HEK293 (cell line): ENCODE data around the gene LRRC8E.
A peak's percentile ranks its signal among the peaks of the same experiment; 100 is the strongest.

Experiments
- CTCF ChIA-PET: fragments of 350-600 bp; formaldehyde crosslinking; extraction: SDS; loops from one replicate; lab custom pipeline; 2021; ENCODE audit warnings: antibody characterized with exemption; lab: Yijun Ruan, JAX
- POLR2A ChIA-PET: fragments of 300-600 bp; formaldehyde crosslinking; extraction: SDS; loops from one replicate; lab custom pipeline; 2020; ENCODE audit warnings: antibody characterized with exemption, inconsistent platforms; lab: Yijun Ruan, JAX
- H3K27ac ChIP-seq: fragments of 200-500 bp; sonication (Bioruptor generic); 2 replicates; pipeline ENCODE4 v1.5.1; 2014; ENCODE audit warnings: low read depth, low read length, control low read depth, inconsistent platforms; ENCODE audit errors: extremely low read depth
- H3K36me3 ChIP-seq, 2 experiments: fragments of 200-500 bp in 1 of 2; sonication (Bioruptor generic) in 1 of 2; 1 replicate in 1 of 2; 2 replicates in 1 of 2; pipeline ENCODE4 v1.5.1; 2014 to 2017; ENCODE audit warnings: inconsistent platforms in 2 of 2, low read length in 2 of 2; ENCODE audit not compliant: control insufficient read depth in 2 of 2, insufficient read depth in 1 of 2
- H3K4me1 ChIP-seq: fragments of 200-500 bp; sonication (Bioruptor generic); 2 replicates; pipeline ENCODE4 v1.5.1; 2014; ENCODE audit warnings: mild to moderate bottlenecking, low read length, inconsistent platforms; ENCODE audit not compliant: control insufficient read depth, insufficient read depth
- H3K4me3 ChIP-seq: 2 replicates; pipeline ENCODE4 v1.5.1; 2011; ENCODE audit warnings: low read depth, mild to moderate bottlenecking, control low read depth, low read length, moderate library complexity
- H3K9me3 ChIP-seq: fragments of 200-500 bp; sonication (Bioruptor generic); 2 replicates; pipeline ENCODE4 v1.5.1; 2014; ENCODE audit warnings: low read depth, low read length, inconsistent platforms; ENCODE audit not compliant: control insufficient read depth, insufficient read depth
- AEBP2 ChIP-seq: fragments of 450-650 bp; formaldehyde crosslinking; IDR thresholded peaks from 2 replicates; pipeline ENCODE4 v1.5.1; 2016; ENCODE audit warnings: missing biosample characterization, missing genetic modification characterization, borderline replicate concordance
- EGR2 ChIP-seq: fragments of 450-650 bp; formaldehyde crosslinking; IDR thresholded peaks from 2 replicates; pipeline ENCODE4 v1.5.1; 2016; ENCODE audit warnings: low read depth, missing biosample characterization, missing genetic modification characterization
- KLF1 ChIP-seq: fragments of 450-650 bp; formaldehyde crosslinking; IDR thresholded peaks from 2 replicates; pipeline ENCODE4 v1.5.1; 2016; ENCODE audit warnings: missing biosample characterization, missing genetic modification characterization
- KLF8 ChIP-seq: fragments of 450-650 bp; formaldehyde crosslinking; IDR thresholded peaks from 2 replicates; pipeline ENCODE4 v1.5.1; 2016; ENCODE audit warnings: missing biosample characterization, missing genetic modification characterization
- PATZ1 ChIP-seq: fragments of 450-650 bp; formaldehyde crosslinking; IDR thresholded peaks from 2 replicates; pipeline ENCODE4 v1.5.1; 2016; ENCODE audit warnings: missing biosample characterization, missing genetic modification characterization
- PBX3 ChIP-seq: sonication (generic); formaldehyde crosslinking; IDR thresholded peaks from 2 replicates; pipeline ENCODE4 v1.8.1; 2022; ENCODE audit warnings: mild to moderate bottlenecking, moderate library complexity, missing genetic modification reagents
- ZBTB10 ChIP-seq: fragments of 450-650 bp; formaldehyde crosslinking; IDR thresholded peaks from 2 replicates; pipeline ENCODE4 v1.5.1; 2016; ENCODE audit warnings: missing biosample characterization, missing genetic modification characterization
- ZBTB26 ChIP-seq: fragments of 450-650 bp; formaldehyde crosslinking; optimal IDR thresholded peaks from 2 replicates; pipeline ENCODE3; 2016; ENCODE audit warnings: missing biosample characterization, mild to moderate bottlenecking, missing genetic modification characterization
- ZFHX2 ChIP-seq: fragments of 450-650 bp; formaldehyde crosslinking; conservative IDR thresholded peaks from 2 replicates; pipeline ENCODE4 v1.5.1; 2016; ENCODE audit warnings: missing biosample characterization, missing genetic modification characterization
- ZNF555 ChIP-seq: fragments of 450-650 bp; formaldehyde crosslinking; conservative IDR thresholded peaks from 2 replicates; pipeline ENCODE4 v1.5.1; 2017; ENCODE audit warnings: missing biosample characterization, mild to moderate bottlenecking, missing genetic modification characterization, inconsistent platforms
- ZNF600 ChIP-seq: fragments of 450-650 bp; formaldehyde crosslinking; IDR thresholded peaks from 2 replicates; pipeline ENCODE4 v1.5.1; 2016; ENCODE audit warnings: missing biosample characterization, missing genetic modification characterization
- ZNF654 ChIP-seq: fragments of 450-650 bp; formaldehyde crosslinking; IDR thresholded peaks from 2 replicates; pipeline ENCODE4 v1.5.1; 2016; ENCODE audit warnings: low read depth, missing biosample characterization, missing genetic modification characterization
- ZNF701 ChIP-seq: fragments of 450-650 bp; formaldehyde crosslinking; IDR thresholded peaks from 2 replicates; pipeline ENCODE4 v1.5.1; 2016; ENCODE audit warnings: missing biosample characterization, missing genetic modification characterization
- ZNF785 ChIP-seq: fragments of 450-650 bp; formaldehyde crosslinking; IDR thresholded peaks from 2 replicates; pipeline ENCODE4 v1.5.1; 2016; ENCODE audit warnings: missing biosample characterization, missing genetic modification characterization

LRRC8E gene

GRCh38 chr19:7911508-7912143 is 23.3 kb downstream of the LRRC8E start:
- POLR2A ChIA-PET = interaction anchor here (1.1 to 2.3 kb wide), 3 partner anchors 8 to 14 kb away, joined by 3 to 15 read pairs (median 8); partner anchors contain the start of genes MAP2K7 and SNAPC2
- Histone ChIP-seq H3K9me3 (no peaks in the 10 kb centered on the region), H3K27ac (no peak overlapping the region), H3K4me1 (no peaks in the 10 kb centered on the region), H3K36me3 (peaks cover 0 to 36% of the 10 kb centered on the region in 2 experiments; a peak in 2 of 3 replicates), H3K4me3 (no peak overlapping the region)
- TF ChIP-seq ZNF555 (tag by site-specific recombination) = no peak
- TF ChIP-seq AEBP2 (tag by site-specific recombination) = no peak
- 0 out of 2 replicates have a peak, but pooled peaks have one; percentile 46 for TF ChIP-seq PATZ1 (tag by site-specific recombination)
- 0 out of 2 replicates have a peak, but pooled peaks have one; percentile 20 for TF ChIP-seq KLF8 (tag by site-specific recombination)
- TF ChIP-seq ZBTB10 (tag by site-specific recombination) = 0 out of 2 replicates have a peak, but pooled peaks have one; percentile 33
- peak; percentile 6; the same call in 1 of the 2 replicates for TF ChIP-seq EGR2 (tag by site-specific recombination)
- peak; percentile 83 for TF ChIP-seq KLF1 (tag by site-specific recombination)
- peak; percentile 36; the same call in 1 of the 2 replicates for TF ChIP-seq ZFHX2
- CTCF ChIA-PET = interaction anchor here (0.7 to 1.1 kb wide), 3 partner anchors 8 to 43 kb away, joined by 3 to 4 read pairs (median 3); partner anchors contain the start of gene SNAPC2

GRCh38 chr19:7912144-7912696 is 23.9 kb downstream of the LRRC8E start:
- H3K4me1 ChIP-seq = no peaks in the 10 kb centered on the region; the same call in 1 of the 2 replicates

More at GRCh38 chr19:7912144-7912696, 23.9 kb downstream of the LRRC8E start:
- peaks cover 0 to 34% of the 10 kb centered on the region in 2 experiments; a peak in 2 of 3 replicates for H3K36me3 ChIP-seq
- no peaks in the 10 kb centered on the region for H3K9me3 ChIP-seq
- TF ChIP-seq PBX3 (CRISPR knock-in tag) (no peak), ZNF600 (tag by site-specific recombination) (no peak), ZNF785 (tag by site-specific recombination) (no peak), ZBTB26 (tag by site-specific recombination) (no peak), KLF8 (tag by site-specific recombination) (0 out of 2 replicates have a peak, but pooled peaks have one; percentile 11), ZNF701 (tag by site-specific recombination) (no peak), ZNF654 (no peak)
- TF ChIP-seq, all 188 proteins: peak for 1
- ChIA-PET CTCF (interaction anchor here (0.9 to 1.1 kb wide), 2 partner anchors 32 to 43 kb away, joined by 3 to 4 read pairs; no protein-coding TSS in a partner anchor), POLR2A (interaction anchor here (1.1 to 2.3 kb wide), 3 partner anchors 8 to 15 kb away, joined by 3 to 15 read pairs (median 8); partner anchors contain the start of genes MAP2K7 and SNAPC2)
- Histone ChIP-seq H3K27ac (no peak overlapping the region), H3K4me3 (no peak overlapping the region)
